Neural cell (in vitro differentiated cells): ENCODE data around the gene TGM5. TPM values are rescaled to one million over a fixed set of nuclear protein-coding genes. Genes with fewer than 3 reads are reported as not detected.

Experiments used
- H2AFZ ChIP-seq: fragments of 200-600, 300-800 bp; sonication (generic), shearing (Covaris generic); 2 replicates; pipeline ENCODE4 v1.6.0; 2014; ENCODE audit warnings: low read depth, mild to moderate bottlenecking, antibody characterized with exemption, low read length, moderate library complexity
- H3F3A ChIP-seq: fragments of 200-600 bp; shearing (Covaris generic); 2 replicates; pipeline ENCODE4 v1.6.1; 2016; ENCODE audit warnings: mild to moderate bottlenecking, moderate library complexity, mixed read lengths, antibody characterized with exemption, low read length; ENCODE audit not compliant: insufficient read depth, poor library complexity, severe bottlenecking
- H3K27ac ChIP-seq: fragments of 200-600, 300-800 bp; sonication (generic), shearing (Covaris generic); 2 replicates; pipeline ENCODE4 v1.5.1; 2014; ENCODE audit warnings: mild to moderate bottlenecking, low read length, moderate library complexity
- H3K27me3 ChIP-seq: fragments of 300-800, 200-600 bp; sonication (generic), shearing (Covaris generic); 2 replicates; pipeline ENCODE4 v1.6.0; 2014; ENCODE audit warnings: mild to moderate bottlenecking, low read depth, low read length, moderate library complexity; ENCODE audit not compliant: insufficient read depth
- H3K36me3 ChIP-seq: fragments of 300-800, 200-600 bp; sonication (generic), shearing (Covaris generic); 2 replicates; pipeline ENCODE4 v1.5.1; 2014; ENCODE audit warnings: mild to moderate bottlenecking, antibody characterized with exemption, low read length, moderate library complexity; ENCODE audit not compliant: insufficient read depth
- H3K4me2 ChIP-seq: fragments of 300-800, 200-600 bp; sonication (generic), shearing (Covaris generic); 2 replicates; pipeline ENCODE4 v1.6.0; 2014; ENCODE audit warnings: mild to moderate bottlenecking, low read length
- H3K4me3 ChIP-seq: fragments of 300-800, 200-600 bp; sonication (generic), shearing (Covaris generic); 2 replicates; pipeline ENCODE4 v1.5.1; 2014; ENCODE audit warnings: mild to moderate bottlenecking, low read length, moderate library complexity
- H3K79me2 ChIP-seq: fragments of 200-600 bp; shearing (Covaris generic); replicated peaks from 2 replicates; pipeline ENCODE4 v1.6.0; 2014; ENCODE audit warnings: mild to moderate bottlenecking, low read length, moderate library complexity; ENCODE audit not compliant: insufficient read depth
- H3K9ac ChIP-seq: fragments of 300-800, 200-600 bp; sonication (generic), shearing (Covaris generic); 2 replicates; pipeline ENCODE4 v1.6.1; 2016; ENCODE audit warnings: mild to moderate bottlenecking, low read length, mixed read lengths
- H3K9me2 ChIP-seq: fragments of 200-600 bp; shearing (Covaris generic); 2 replicates; pipeline ENCODE4 v1.6.1; 2016; ENCODE audit warnings: mild to moderate bottlenecking, low read length, mixed read lengths; ENCODE audit not compliant: insufficient read depth
- H3K9me3 ChIP-seq: fragments of 200-600, 300-800 bp; sonication (generic), shearing (Covaris generic); 2 replicates; pipeline ENCODE4 v1.6.1; 2016; ENCODE audit warnings: mild to moderate bottlenecking, mixed run types, low read length, moderate library complexity, mixed read lengths
- H4K20me1 ChIP-seq: fragments of 200-600 bp; shearing (Covaris generic); 2 replicates; pipeline ENCODE4 v1.6.1; 2016; ENCODE audit warnings: mild to moderate bottlenecking, mixed run types; ENCODE audit not compliant: insufficient read depth
- CTCF ChIP-seq: fragments of 450-650 bp; IDR thresholded peaks from 2 replicates; pipeline ENCODE4 v1.5.1; 2014; ENCODE audit warnings: antibody characterized with exemption, mild to moderate bottlenecking, moderate library complexity; ENCODE audit not compliant: poor library complexity, severe bottlenecking
- EP300 ChIP-seq: fragments of 450-650 bp; conservative IDR thresholded peaks from 2 replicates; pipeline ENCODE4 v1.6.1; 2014; ENCODE audit warnings: antibody characterized with exemption, mild to moderate bottlenecking, moderate library complexity; ENCODE audit not compliant: poor library complexity, severe bottlenecking
- EZH2 ChIP-seq: fragments of 200-600, 300-800 bp; shearing (Covaris generic), sonication (generic); IDR thresholded peaks from 2 replicates; pipeline ENCODE4 v1.6.1; 2014; ENCODE audit warnings: antibody characterized with exemption, low read length, borderline replicate concordance, mild to moderate bottlenecking; ENCODE audit not compliant: insufficient read depth, poor library complexity, severe bottlenecking
- MXI1 ChIP-seq: fragments of 450-650 bp; conservative IDR thresholded peaks from 2 replicates; pipeline ENCODE4 v1.6.1; 2014; ENCODE audit warnings: antibody characterized with exemption, mild to moderate bottlenecking; ENCODE audit not compliant: poor library complexity, severe bottlenecking
- POLR2AphosphoS5 ChIP-seq: IDR thresholded peaks from 2 replicates; pipeline ENCODE4 v1.6.1; 2012
- RAD21 ChIP-seq: fragments of 450-650 bp; conservative IDR thresholded peaks from 2 replicates; pipeline ENCODE4 v1.6.1; 2014; ENCODE audit warnings: antibody characterized with exemption, mild to moderate bottlenecking, moderate library complexity
- SMC3 ChIP-seq: fragments of 450-650 bp; conservative IDR thresholded peaks from 2 replicates; pipeline ENCODE4 v1.6.1; 2014; ENCODE audit warnings: antibody characterized with exemption, mild to moderate bottlenecking, moderate library complexity; ENCODE audit not compliant: poor library complexity
- TAF1 ChIP-seq: IDR thresholded peaks from 2 replicates; pipeline ENCODE4 v1.6.1; 2012; ENCODE audit warnings: low read depth
- polyA plus RNA-seq: library from polyadenylated mRNA; depleted of rRNA; stranded (reverse); fragments of >200 nt; gene quantifications from 2 replicates; pipeline ENCODE4 v1.2.3, GENCODE V29; 2014
- TF ChIP-seq, protein P1 (sequence below): IDR thresholded peaks from 2 replicates; pipeline ENCODE4 v1.6.1; 2012; ENCODE audit warnings: borderline replicate concordance

TGM5 gene
- polyA plus RNA-seq, 1 donor from 2014 or later = not detected

DNA sequence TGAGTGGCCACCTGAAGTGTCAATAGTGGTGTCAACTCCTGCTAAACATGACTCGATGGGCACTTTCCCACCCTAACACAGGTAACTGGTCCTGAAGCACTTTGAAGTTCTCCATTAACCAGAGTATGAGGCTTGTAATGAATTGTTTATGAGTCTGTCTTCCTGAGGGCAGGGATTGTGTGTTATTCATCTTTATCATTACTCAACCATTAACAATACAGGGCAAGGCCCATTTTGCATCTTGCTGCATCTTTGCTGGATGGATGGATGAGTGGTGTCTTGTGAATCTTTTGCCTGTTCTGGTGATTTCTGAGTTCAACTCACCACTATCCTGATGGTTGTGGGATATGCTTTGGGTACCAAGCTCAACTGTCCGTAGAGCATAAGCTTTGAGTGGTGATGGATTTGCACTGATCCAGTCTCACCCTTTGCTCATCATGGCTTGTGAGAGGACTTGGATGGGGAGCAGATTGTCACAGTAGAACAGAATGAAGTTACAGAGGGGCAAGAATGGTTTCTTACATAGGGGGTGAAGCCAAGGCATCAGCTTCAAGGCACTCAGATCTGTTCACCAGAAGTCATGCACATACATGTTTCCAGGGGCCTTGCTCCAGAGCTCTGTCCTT is 23.6 kb downstream of the TGM5 start:
- H3K4me3 ChIP-seq = no peak overlapping the region
- no peak overlapping the region for H3K9ac ChIP-seq
- no peak overlapping the region for H2AFZ ChIP-seq
- H4K20me1 ChIP-seq = no peaks in the 10 kb centered on the region
- no peaks in the 10 kb centered on the region for H3K36me3 ChIP-seq
- H3K27ac ChIP-seq = no peak overlapping the region
- H3K79me2 ChIP-seq = no peaks in the 10 kb centered on the region
- no peak overlapping the region for H3K4me2 ChIP-seq
- H3K9me3 ChIP-seq = no peaks in the 10 kb centered on the region
- TF ChIP-seq EZH2 (no peak), EP300 (no peak), SMC3 (no peak), POLR2AphosphoS5 (no peak)
- TF ChIP-seq, protein P1, sequence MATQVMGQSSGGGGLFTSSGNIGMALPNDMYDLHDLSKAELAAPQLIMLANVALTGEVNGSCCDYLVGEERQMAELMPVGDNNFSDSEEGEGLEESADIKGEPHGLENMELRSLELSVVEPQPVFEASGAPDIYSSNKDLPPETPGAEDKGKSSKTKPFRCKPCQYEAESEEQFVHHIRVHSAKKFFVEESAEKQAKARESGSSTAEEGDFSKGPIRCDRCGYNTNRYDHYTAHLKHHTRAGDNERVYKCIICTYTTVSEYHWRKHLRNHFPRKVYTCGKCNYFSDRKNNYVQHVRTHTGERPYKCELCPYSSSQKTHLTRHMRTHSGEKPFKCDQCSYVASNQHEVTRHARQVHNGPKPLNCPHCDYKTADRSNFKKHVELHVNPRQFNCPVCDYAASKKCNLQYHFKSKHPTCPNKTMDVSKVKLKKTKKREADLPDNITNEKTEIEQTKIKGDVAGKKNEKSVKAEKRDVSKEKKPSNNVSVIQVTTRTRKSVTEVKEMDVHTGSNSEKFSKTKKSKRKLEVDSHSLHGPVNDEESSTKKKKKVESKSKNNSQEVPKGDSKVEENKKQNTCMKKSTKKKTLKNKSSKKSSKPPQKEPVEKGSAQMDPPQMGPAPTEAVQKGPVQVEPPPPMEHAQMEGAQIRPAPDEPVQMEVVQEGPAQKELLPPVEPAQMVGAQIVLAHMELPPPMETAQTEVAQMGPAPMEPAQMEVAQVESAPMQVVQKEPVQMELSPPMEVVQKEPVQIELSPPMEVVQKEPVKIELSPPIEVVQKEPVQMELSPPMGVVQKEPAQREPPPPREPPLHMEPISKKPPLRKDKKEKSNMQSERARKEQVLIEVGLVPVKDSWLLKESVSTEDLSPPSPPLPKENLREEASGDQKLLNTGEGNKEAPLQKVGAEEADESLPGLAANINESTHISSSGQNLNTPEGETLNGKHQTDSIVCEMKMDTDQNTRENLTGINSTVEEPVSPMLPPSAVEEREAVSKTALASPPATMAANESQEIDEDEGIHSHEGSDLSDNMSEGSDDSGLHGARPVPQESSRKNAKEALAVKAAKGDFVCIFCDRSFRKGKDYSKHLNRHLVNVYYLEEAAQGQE = no peak
- no peaks in the 10 kb centered on the region for H3F3A ChIP-seq
- H3K9me2 ChIP-seq = no peaks in the 10 kb centered on the region
- no peaks in the 10 kb centered on the region for H3K27me3 ChIP-seq

DNA sequence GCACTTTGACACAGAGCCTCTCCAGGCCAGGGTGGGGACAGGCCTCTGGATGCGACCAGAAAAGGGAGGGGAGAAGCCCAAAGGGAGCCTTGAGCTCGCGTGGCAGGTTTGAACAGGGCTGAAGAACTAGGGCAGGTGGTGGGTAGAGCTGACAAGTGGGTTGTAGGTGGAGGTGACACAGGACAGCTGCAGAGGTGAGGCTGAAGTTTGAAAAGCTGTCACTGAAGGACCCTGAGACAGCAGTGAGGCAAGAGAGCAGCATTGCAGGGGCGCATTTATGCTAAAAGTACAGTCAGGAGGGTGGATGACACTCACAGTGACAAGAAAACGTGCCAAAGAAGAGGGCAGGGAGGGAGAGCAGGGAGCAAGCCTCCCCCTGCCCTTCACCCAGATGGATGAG is 24.1 kb downstream of the TGM5 start:
- no peak overlapping the region for H3K9ac ChIP-seq
- H3K9me2 ChIP-seq = no peaks in the 10 kb centered on the region
- TF ChIP-seq, protein P1 = no peak
- TF ChIP-seq EP300 (no peak), CTCF (no peak), MXI1 (no peak), EZH2 (no peak), POLR2AphosphoS5 (no peak), RAD21 (no peak), TAF1 (no peak), SMC3 (no peak)
- no peaks in the 10 kb centered on the region for H3K27me3 ChIP-seq
- H2AFZ ChIP-seq = no peak overlapping the region
- H3K79me2 ChIP-seq = no peaks in the 10 kb centered on the region
- H3F3A ChIP-seq = no peaks in the 10 kb centered on the region
- no peaks in the 10 kb centered on the region for H3K36me3 ChIP-seq
- H3K4me2 ChIP-seq = no peak overlapping the region
- no peak overlapping the region for H3K27ac ChIP-seq
- no peaks in the 10 kb centered on the region for H3K9me3 ChIP-seq
- H3K4me3 ChIP-seq = no peak overlapping the region
- no peaks in the 10 kb centered on the region for H4K20me1 ChIP-seq
